Muscle layer of duodenum (tissue), 2 donors: Measurements from ENCODE around the gene TNFRSF8.

ENCODE experiments used
- H3K27ac ChIP-seq: one replicate; pipeline ENCODE4 v1.7.0; 2013; ENCODE audit warnings: mild to moderate bottlenecking, low read length
- H3K27me3 ChIP-seq: one replicate; pipeline ENCODE4 v1.7.0; 2013; ENCODE audit warnings: low read depth, mild to moderate bottlenecking, control low read depth, low read length
- H3K36me3 ChIP-seq, 2 donors: one replicate each; pipeline ENCODE4 v1.7.0; 2013; ENCODE audit warnings: low read length in 2 of 2, control low read depth in 1 of 2, mild to moderate bottlenecking in 1 of 2; ENCODE audit not compliant: insufficient read depth in 2 of 2, control insufficient read depth in 1 of 2
- H3K4me1 ChIP-seq, 2 donors: one replicate each; pipeline ENCODE4 v1.7.0; 2013; ENCODE audit warnings: low read length in 2 of 2, mild to moderate bottlenecking in 2 of 2, control low read depth in 1 of 2, moderate library complexity in 1 of 2; ENCODE audit not compliant: insufficient read depth in 2 of 2, control insufficient read depth in 1 of 2
- H3K4me3 ChIP-seq, 2 donors: one replicate each; pipeline ENCODE4 v1.7.0; 2013; ENCODE audit warnings: low read length in 2 of 2, low read depth in 1 of 2, mild to moderate bottlenecking in 1 of 2
- H3K9me3 ChIP-seq, 2 donors: one replicate each; pipeline ENCODE4 v1.7.0; 2013; ENCODE audit warnings: low read length in 2 of 2, control low read depth in 1 of 2, mild to moderate bottlenecking in 1 of 2; ENCODE audit not compliant: control insufficient read depth in 1 of 2
- donor health status: healthy.

The TNFRSF8 gene

DNA sequence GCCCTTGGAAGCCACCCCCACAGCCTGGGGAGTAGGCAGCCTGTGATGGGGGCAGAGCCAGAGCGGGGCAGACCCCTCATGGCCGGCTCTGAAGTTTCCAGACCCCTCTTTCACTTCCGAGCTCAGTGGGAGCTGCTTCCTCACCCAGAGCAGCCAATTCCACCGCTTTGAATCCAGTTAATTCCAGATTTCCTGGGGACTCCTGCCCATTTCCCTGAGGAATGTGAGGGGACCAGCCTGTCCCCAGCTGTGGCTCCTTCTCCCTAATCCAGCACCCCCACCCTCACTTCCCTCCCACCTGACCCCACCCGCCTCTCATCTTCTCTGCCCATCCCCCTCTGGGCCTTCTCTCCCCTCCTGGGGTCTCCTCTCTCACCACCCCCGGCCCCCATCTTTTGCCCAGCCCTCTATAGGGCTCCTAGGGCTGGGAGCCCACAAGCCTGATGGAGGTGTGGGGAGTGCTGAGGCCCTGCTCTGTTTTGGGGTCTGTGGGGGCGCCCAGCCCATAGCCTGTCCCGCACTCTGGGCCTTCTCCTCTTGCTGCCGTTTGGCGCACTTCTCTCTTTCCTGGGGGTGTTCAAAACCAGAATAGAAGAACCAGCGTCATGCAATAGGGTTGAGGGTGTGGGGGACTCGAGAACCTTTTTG, 77.5 kb downstream of the TNFRSF8 start:
- peaks cover 10 to 21% of the 10 kb centered on the region in 2 donors for H3K4me1 ChIP-seq
- H3K27ac ChIP-seq = no peak overlapping the region
- no peak overlapping the region for H3K4me3 ChIP-seq

DNA sequence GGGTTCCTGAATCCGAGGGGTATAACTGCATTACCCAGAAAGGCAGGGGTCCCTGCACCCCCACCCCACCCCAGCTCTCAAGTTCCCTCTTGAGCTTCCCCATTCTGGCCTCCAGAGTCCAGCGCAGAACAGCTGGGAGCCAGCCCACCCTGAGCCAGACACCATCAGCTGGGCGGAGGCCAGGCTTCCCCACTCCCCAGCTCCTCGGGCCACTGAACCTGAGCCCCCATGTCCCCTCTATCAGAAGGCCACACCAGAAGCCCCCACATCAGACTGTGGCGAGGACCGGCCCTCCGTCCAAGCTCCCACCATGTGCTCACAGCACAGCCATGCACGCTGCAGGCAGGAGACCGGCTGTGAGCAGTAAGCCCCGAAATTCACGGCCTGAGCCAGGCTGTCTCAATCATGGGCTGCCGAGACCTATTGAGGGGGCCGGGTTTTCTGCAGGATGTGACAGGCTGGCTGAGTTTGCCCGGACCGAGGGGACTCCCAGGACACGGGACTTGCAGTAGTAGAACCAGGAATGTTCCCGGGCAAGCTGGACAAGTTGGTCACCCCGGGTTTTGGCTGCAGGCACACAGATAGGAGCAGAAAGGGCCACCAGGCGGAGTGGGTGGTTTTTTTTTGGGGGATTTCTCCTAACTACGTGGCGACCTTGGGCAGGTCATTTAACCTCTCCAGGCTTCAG, 78.2 kb downstream of the TNFRSF8 start:
- Histone ChIP-seq H3K27ac (no peak overlapping the region), H3K27me3 (no peaks in the 10 kb centered on the region), H3K4me1 (peaks cover 10 to 16% of the 10 kb centered on the region in 2 donors), H3K36me3 (no peaks in the 10 kb centered on the region), H3K4me3 (no peak overlapping the region), H3K9me3 (no peaks in the 10 kb centered on the region)

More for the DNA sequence above, 77.5 kb downstream of the TNFRSF8 start:
- H3K27me3 ChIP-seq = no peaks in the 10 kb centered on the region
- H3K36me3 ChIP-seq = no peaks in the 10 kb centered on the region
- H3K9me3 ChIP-seq = no peaks in the 10 kb centered on the region

DNA sequence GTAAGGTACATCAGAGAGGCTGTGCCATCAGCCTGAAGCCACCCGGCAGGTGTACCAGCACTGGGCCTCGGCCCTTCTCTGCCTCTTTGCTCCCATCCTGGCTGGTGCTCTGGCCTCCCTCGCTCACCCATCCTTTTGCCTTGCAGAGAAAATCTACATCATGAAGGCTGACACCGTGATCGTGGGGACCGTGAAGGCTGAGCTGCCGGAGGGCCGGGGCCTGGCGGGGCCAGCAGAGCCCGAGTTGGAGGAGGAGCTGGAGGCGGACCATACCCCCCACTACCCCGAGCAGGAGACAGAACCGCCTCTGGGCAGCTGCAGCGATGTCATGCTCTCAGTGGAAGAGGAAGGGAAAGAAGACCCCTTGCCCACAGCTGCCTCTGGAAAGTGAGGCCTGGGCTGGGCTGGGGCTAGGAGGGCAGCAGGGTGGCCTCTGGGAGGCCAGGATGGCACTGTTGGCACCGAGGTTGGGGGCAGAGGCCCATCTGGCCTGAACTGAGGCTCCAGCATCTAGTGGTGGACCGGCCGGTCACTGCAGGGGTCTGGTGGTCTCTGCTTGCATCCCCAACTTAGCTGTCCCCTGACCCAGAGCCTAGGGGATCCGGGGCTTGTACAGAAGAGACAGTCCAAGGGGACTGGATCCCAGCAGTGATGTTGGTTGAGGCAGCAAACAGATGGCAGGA, 79.2 kb downstream of the TNFRSF8 start:
- Histone ChIP-seq H3K9me3 (no peaks in the 10 kb centered on the region), H3K36me3 (no peaks in the 10 kb centered on the region), H3K4me3 (no peak overlapping the region), H3K27me3 (no peaks in the 10 kb centered on the region), H3K4me1 (peaks cover 14 to 16% of the 10 kb centered on the region in 2 donors), H3K27ac (no peak overlapping the region)

DNA sequence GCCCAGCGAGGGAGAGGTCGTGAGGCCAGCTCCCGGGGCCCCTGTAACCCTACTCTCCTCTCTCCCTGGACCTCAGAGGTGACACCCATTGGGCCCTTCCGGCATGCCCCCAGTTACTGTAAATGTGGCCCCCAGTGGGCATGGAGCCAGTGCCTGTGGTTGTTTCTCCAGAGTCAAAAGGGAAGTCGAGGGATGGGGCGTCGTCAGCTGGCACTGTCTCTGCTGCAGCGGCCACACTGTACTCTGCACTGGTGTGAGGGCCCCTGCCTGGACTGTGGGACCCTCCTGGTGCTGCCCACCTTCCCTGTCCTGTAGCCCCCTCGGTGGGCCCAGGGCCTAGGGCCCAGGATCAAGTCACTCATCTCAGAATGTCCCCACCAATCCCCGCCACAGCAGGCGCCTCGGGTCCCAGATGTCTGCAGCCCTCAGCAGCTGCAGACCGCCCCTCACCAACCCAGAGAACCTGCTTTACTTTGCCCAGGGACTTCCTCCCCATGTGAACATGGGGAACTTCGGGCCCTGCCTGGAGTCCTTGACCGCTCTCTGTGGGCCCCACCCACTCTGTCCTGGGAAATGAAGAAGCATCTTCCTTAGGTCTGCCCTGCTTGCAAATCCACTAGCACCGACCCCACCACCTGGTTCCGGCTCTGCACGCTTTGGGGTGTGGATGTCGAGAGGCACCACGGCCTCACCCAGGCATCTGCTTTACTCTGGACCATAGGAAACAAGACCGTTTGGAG, 80.0 kb downstream of the TNFRSF8 start:
- Histone ChIP-seq H3K4me1 (peaks cover 16 to 17% of the 10 kb centered on the region in 2 donors), H3K36me3 (no peaks in the 10 kb centered on the region), H3K27me3 (no peaks in the 10 kb centered on the region), H3K27ac (peak overlapping the region; percentile 45), H3K9me3 (no peaks in the 10 kb centered on the region), H3K4me3 (no peak overlapping the region)

DNA sequence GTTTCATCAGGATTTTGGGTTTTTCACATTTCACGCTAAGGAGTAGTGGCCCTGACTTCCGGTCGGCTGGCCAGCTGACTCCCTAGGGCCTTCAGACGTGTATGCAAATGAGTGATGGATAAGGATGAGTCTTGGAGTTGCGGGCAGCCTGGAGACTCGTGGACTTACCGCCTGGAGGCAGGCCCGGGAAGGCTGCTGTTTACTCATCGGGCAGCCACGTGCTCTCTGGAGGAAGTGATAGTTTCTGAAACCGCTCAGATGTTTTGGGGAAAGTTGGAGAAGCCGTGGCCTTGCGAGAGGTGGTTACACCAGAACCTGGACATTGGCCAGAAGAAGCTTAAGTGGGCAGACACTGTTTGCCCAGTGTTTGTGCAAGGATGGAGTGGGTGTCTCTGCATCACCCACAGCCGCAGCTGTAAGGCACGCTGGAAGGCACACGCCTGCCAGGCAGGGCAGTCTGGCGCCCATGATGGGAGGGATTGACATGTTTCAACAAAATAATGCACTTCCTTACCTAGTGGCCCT, 80.6 kb downstream of the TNFRSF8 start:
- H3K4me3 ChIP-seq = no peak overlapping the region
- no peaks in the 10 kb centered on the region for H3K27me3 ChIP-seq
- H3K4me1 ChIP-seq = peaks cover 16 to 20% of the 10 kb centered on the region in 2 donors
- no peaks in the 10 kb centered on the region for H3K36me3 ChIP-seq
- no peaks in the 10 kb centered on the region for H3K9me3 ChIP-seq
- peak overlapping the region; percentile 75 for H3K27ac ChIP-seq

DNA sequence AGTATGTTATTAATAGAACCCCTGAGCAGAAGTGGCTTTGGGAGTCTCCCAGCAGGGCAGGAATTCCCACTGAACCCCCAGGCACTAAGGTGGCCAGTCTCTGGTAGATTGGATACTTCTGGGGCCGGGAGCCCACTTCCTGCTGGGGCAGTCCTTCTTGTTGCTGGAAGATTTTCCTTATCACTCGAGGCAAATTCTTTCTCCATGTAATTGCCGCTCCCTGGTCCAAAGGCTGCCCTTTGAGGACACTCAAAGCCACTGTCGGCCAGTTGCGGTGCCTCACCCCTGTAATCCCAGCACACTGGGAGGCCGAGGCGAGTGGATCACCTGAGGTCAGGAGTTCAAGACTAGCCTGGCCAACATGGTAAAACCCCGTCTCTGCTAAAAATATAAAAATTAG, 81.1 kb downstream of the TNFRSF8 start:
- Histone ChIP-seq H3K4me3 (no peak overlapping the region), H3K27me3 (no peaks in the 10 kb centered on the region), H3K4me1 (peaks cover 16 to 20% of the 10 kb centered on the region in 2 donors), H3K36me3 (no peaks in the 10 kb centered on the region), H3K27ac (peak overlapping the region; percentile 75), H3K9me3 (no peaks in the 10 kb centered on the region)

DNA sequence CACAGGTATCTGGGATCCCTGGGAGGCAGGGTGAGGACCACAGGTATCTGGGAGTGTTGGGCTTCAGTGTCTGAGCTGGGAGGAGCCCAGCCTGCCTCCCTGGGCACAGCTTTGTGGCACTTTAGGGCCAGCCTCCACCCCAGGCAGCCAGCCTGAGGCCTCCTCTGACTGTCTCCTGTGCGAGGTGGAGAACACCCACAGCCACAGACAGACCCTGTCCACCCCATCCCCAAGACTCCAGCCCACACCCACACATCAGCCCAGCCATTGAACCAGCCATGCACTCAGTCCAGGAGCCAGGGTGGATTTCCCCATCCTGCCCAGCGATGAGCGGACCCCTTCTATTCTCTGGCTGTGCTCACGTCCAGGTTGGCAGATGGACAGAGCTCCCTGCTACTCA, 81.9 kb downstream of the TNFRSF8 start:
- Histone ChIP-seq H3K27ac (no peak overlapping the region), H3K36me3 (no peaks in the 10 kb centered on the region), H3K4me3 (no peak overlapping the region), H3K27me3 (no peaks in the 10 kb centered on the region), H3K4me1 (peaks cover 16 to 20% of the 10 kb centered on the region in 2 donors), H3K9me3 (peaks cover 0 to 4% of the 10 kb centered on the region in 2 donors)

DNA sequence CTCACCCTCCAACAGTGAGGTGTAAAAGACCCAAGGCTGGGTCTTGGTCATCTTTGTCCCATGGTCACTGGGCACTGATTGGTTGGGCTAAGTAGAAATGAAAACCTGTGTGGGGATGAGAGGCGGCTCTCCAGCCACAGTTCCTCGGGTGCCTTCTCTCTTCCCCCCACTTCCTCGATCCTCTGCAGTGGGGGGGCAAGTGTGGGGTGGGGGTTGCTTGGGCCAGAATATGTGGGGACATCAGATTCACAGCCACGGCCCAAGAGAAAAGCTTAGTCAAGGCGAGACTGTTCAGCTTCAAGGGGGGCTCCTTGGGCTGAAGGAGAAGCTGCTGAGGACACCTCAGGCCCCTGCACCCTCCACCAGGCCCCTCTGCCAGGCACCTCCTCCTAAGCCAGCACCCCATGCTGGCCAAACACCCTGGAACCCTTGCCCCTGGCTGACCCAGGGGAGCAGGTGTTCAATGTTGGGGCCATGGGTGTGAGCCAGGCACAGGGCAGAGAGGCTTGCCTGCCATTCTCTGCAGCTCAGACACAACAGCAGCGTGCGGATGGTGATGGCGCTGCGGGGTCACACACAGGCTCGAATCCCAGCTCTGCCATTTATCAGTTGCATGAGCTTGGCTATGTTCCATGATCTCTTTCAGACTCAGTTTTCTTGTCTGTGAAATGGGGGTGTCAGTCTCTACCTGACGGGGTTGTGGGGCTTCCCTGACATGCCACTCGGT, 82.7 kb downstream of the TNFRSF8 start:
- no peak overlapping the region for H3K27ac ChIP-seq
- no peak overlapping the region for H3K4me3 ChIP-seq

DNA sequence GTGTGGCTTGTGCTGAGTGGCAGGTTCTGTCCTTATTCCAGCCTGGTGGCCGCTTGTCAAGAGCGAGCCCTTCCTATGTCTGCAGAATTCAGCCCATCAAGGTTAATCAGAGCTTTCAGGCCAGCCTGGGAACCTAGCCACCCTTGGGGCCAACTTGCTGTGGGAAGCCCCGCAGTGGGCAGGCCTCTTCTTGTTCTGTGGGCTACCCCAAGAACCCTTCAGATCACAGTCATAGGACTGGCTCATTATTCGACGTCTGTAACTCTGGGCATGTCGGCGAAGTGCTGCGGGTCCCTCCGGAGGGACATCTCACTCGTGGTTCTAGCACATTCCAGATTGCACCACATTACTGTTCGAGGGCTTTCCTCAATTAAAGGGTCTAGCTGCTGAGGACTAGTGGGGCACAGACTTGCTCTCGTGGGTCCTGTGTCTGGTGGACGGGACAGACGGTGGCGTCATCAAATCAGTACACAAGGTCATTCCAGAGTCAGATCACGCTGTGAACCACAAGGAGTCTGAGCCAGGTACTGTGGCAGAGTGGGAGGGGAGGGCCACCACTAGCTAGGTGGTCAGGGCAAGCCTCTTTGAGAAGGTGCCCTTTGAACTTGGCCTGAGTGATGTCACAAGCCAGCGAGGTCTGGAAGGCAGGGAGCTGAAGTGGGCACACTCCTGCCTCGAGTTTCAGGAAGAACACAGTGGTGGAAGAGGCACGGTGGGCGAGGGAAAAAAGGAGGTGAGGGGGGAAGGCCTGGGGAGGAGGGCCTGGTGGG, 83.4 kb downstream of the TNFRSF8 start:
- Histone ChIP-seq H3K4me1 (peaks cover 16 to 20% of the 10 kb centered on the region in 2 donors), H3K36me3 (no peaks in the 10 kb centered on the region), H3K4me3 (no peak overlapping the region), H3K27me3 (no peaks in the 10 kb centered on the region), H3K9me3 (peaks cover 0 to 6% of the 10 kb centered on the region in 2 donors), H3K27ac (peak overlapping the region; percentile 31)

More for the DNA sequence above, 82.7 kb downstream of the TNFRSF8 start:
- peaks cover 16 to 20% of the 10 kb centered on the region in 2 donors for H3K4me1 ChIP-seq
- H3K36me3 ChIP-seq = no peaks in the 10 kb centered on the region
- H3K9me3 ChIP-seq = peaks cover 0 to 6% of the 10 kb centered on the region in 2 donors
- no peaks in the 10 kb centered on the region for H3K27me3 ChIP-seq

DNA sequence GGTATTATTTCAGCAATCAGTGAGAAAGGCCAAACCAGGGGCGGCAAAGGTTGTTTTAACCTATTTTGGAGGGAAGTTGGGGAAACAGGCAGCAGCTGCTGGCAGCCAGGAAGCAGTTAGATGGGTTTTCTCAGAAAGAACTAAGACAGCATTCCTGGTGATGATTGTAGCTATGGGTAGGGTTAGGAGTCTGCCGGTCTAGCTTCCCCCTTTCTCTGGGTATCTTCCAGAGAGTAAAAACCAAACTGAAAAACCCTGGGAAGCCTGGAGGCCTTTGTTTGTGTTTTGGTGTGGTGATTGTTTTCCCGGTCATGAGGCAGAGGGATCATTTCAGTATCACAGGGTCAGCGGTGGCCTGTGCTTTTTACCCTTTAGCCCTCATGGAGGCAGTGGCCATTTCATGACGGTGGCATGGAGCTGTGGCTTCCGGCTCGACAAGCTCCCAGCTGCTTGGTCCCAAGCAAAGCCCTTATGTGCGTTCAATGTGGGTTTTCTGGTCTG, 84.1 kb downstream of the TNFRSF8 start:
- H3K27ac ChIP-seq = peak overlapping the region; percentile 31
- peaks cover 16 to 20% of the 10 kb centered on the region in 2 donors for H3K4me1 ChIP-seq
- H3K4me3 ChIP-seq = no peak overlapping the region
- peaks cover 0 to 6% of the 10 kb centered on the region in 2 donors for H3K9me3 ChIP-seq
- H3K27me3 ChIP-seq = no peaks in the 10 kb centered on the region
- no peaks in the 10 kb centered on the region for H3K36me3 ChIP-seq
